Hepatocyte (in vitro differentiated cells): Measurements from ENCODE around the gene RTRAF. TPM values are rescaled to one million over a fixed set of nuclear protein-coding genes. Genes with fewer than 3 reads are reported as not detected.

ENCODE experiments used
- DNase-seq: peaks from one replicate; pipeline ENCODE4 v3.0.0-alpha.2; 2016; ENCODE audit warnings: low spot score
- H2AFZ ChIP-seq: fragments of 200-600 bp; sonication (generic); 2 replicates; pipeline ENCODE4 v1.6.0; 2016; ENCODE audit warnings: antibody characterized with exemption, mild to moderate bottlenecking
- H3K27ac ChIP-seq: fragments of 200-600 bp; sonication (generic); 2 replicates; pipeline ENCODE4 v1.5.1; 2016; ENCODE audit warnings: mild to moderate bottlenecking
- H3K27me3 ChIP-seq: fragments of 200-600 bp; sonication (generic); 2 replicates; pipeline ENCODE4 v1.6.1; 2016
- H3K36me3 ChIP-seq: fragments of 200-600 bp; sonication (generic); replicated peaks from 2 replicates; pipeline ENCODE4 v1.5.1; 2016; ENCODE audit warnings: low read depth; ENCODE audit not compliant: insufficient read depth
- H3K4me1 ChIP-seq: fragments of 200-600 bp; sonication (generic); 2 replicates; pipeline ENCODE4 v1.5.1; 2016; ENCODE audit warnings: mild to moderate bottlenecking, moderate library complexity; ENCODE audit not compliant: insufficient read depth
- H3K4me2 ChIP-seq: fragments of 200-600 bp; sonication (generic); 2 replicates; pipeline ENCODE4 v1.6.0; 2016
- H3K4me3 ChIP-seq: fragments of 200-600 bp; sonication (generic); 2 replicates; pipeline ENCODE4 v1.5.1; 2016; ENCODE audit warnings: mild to moderate bottlenecking
- H3K79me2 ChIP-seq: fragments of 200-600 bp; sonication (generic); 2 replicates; pipeline ENCODE4 v1.6.0; 2017; ENCODE audit warnings: mild to moderate bottlenecking
- H3K9me2 ChIP-seq: fragments of 200-600 bp; sonication (generic); replicated peaks from 2 replicates; pipeline ENCODE4 v1.6.0; 2017; ENCODE audit warnings: mild to moderate bottlenecking; ENCODE audit not compliant: insufficient read depth
- H3K9me3 ChIP-seq: fragments of 200-600 bp; sonication (generic); 2 replicates; pipeline ENCODE4 v1.5.1; 2016; ENCODE audit warnings: low read depth, mild to moderate bottlenecking
- H4K20me1 ChIP-seq: fragments of 200-600 bp; sonication (generic); 2 replicates; pipeline ENCODE4 v1.6.0; 2016; ENCODE audit warnings: mild to moderate bottlenecking; ENCODE audit not compliant: insufficient read depth, poor library complexity, severe bottlenecking
- CTCF ChIP-seq: fragments of 200-600 bp; sonication (generic); IDR thresholded peaks from 2 replicates; pipeline ENCODE4 v1.5.1; 2016; ENCODE audit warnings: antibody characterized with exemption, mild to moderate bottlenecking; ENCODE audit not compliant: poor library complexity
- EZH2 ChIP-seq: fragments of 200-600 bp; sonication (generic); IDR thresholded peaks from 2 replicates; pipeline ENCODE4 v1.6.1; 2016; ENCODE audit warnings: antibody characterized with exemption, mild to moderate bottlenecking, borderline replicate concordance
- EZH2phosphoT487 ChIP-seq: fragments of 200-600 bp; sonication (generic); IDR thresholded peaks from one replicate; pipeline ENCODE4 v1.6.1; 2018; ENCODE audit warnings: antibody characterized with exemption, mild to moderate bottlenecking, low read depth, moderate library complexity; ENCODE audit not compliant: unreplicated experiment, severe bottlenecking
- WGBS: methylation state at CpG from one replicate; pipeline ENCODE4 v1.1.6; 2016; ENCODE audit warnings: low lambda C conversion rate; ENCODE audit errors: missing lambda C conversion rate; 5-methylcytosine and 5-hydroxymethylcytosine counted together
- polyA plus RNA-seq: library from polyadenylated mRNA; unstranded; fragments of >200 nt; fragmentation: Nextera tagmentation; extraction: Ambion mirVana; gene quantifications from 2 replicates; pipeline ENCODE4 v1.2.1, GENCODE V29; 2016
- total RNA-seq: library from RNA; depleted of rRNA; stranded (reverse); fragments of >200 nt; gene quantifications from 2 replicates; pipeline ENCODE4 v1.2.3, GENCODE V29; 2014

Gene RTRAF
- total and polyA plus RNA-seq, 2 experiments from 2014 or later = 94.7 to 194 TPM

GRCh38 chr14:52000019-52000582 is 10.8 kb downstream of the RTRAF start:
- no peaks in the 10 kb centered on the region for H4K20me1 ChIP-seq
- no peak for TF ChIP-seq EZH2
- TF ChIP-seq CTCF = no peak
- TF ChIP-seq EZH2phosphoT487 = no peak
- H3K27ac ChIP-seq = no peak overlapping the region
- H3K36me3 ChIP-seq = peaks cover 6% of the 10 kb centered on the region
- H3K4me3 ChIP-seq = no peak overlapping the region
- no peak overlapping the region for H2AFZ ChIP-seq
- H3K4me1 ChIP-seq = no peaks in the 10 kb centered on the region
- peaks cover 21% of the 10 kb centered on the region for H3K79me2 ChIP-seq
- WGBS = 68% methylated on average over 3 of the region's 3 CpGs
- H3K4me2 ChIP-seq = no peak overlapping the region
- no peaks in the 10 kb centered on the region for H3K9me3 ChIP-seq
- H3K9me2 ChIP-seq = no peaks in the 10 kb centered on the region
- no peaks in the 10 kb centered on the region for H3K27me3 ChIP-seq
- no peak for DNase-seq

DNA sequence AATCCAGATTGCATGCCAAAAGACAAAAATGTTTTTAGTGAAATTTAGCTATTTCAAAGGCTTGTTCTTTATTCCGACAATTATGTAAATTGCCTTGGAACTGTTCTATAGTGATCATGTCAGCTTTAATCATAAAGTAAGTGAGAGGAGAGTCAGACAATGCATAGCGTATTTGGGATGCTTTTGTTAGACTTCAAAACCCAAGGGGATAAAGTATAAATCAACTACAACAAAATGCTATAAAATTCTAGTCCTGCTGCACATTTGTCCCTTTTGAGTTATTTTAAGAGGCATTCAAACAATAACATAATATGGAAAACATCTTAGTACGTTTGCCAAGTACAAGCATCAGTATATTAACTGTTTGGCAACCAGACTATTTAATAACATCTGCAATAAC is 11.3 kb downstream of the RTRAF start:
- Histone ChIP-seq H3K4me1 (no peaks in the 10 kb centered on the region), H3K27me3 (no peaks in the 10 kb centered on the region), H4K20me1 (no peaks in the 10 kb centered on the region), H3K4me2 (no peak overlapping the region), H3K36me3 (peaks cover 6% of the 10 kb centered on the region), H3K79me2 (peaks cover 20% of the 10 kb centered on the region), H3K4me3 (no peak overlapping the region), H3K9me2 (no peaks in the 10 kb centered on the region), H3K9me3 (no peaks in the 10 kb centered on the region), H2AFZ (no peak overlapping the region), H3K27ac (no peak overlapping the region)
- TF ChIP-seq EZH2phosphoT487 (no peak), EZH2 (no peak), CTCF (no peak)
- DNase-seq = no peak
- WGBS = 71% methylated on average over 3 of the region's 3 CpGs

- Histone ChIP-seq H3K4me3 (no peak overlapping the region), H3K4me1 (no peaks in the 10 kb centered on the region), H3K9me3 (no peaks in the 10 kb centered on the region), H3K27me3 (no peaks in the 10 kb centered on the region), H3K27ac (no peak overlapping the region), H3K79me2 (peaks cover 8% of the 10 kb centered on the region), H3K9me2 (no peaks in the 10 kb centered on the region), H2AFZ (no peak overlapping the region), H3K36me3 (peaks cover 6% of the 10 kb centered on the region), H3K4me2 (no peak overlapping the region), H4K20me1 (no peaks in the 10 kb centered on the region)
- no peak for TF ChIP-seq CTCF
- TF ChIP-seq EZH2 = no peak
- TF ChIP-seq EZH2phosphoT487 = no peak
- 68% methylated on average over 4 of the region's 4 CpGs for WGBS
- no peak for DNase-seq
These were observed 13.2 kb downstream of the RTRAF start for GRCh38 chr14:52002542-52002941.

DNA sequence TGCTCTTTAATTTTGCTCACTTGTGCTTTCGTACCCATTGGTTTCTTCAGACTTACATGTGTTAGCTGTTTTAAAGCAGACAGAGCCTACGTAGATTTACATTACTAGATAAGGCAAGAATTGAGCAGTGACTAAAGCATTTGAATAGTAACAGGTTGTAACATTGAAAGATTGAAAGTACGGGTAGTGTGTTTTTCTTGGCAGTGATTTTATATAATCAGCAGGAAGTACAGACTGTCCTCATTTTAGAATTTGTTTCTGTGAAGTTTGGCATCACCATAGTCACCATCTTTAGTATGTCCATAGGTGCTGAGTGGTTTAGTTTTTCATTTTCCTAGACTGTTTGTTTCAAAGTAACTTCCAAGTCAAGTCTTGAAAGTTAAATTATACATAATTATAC is 14.0 kb downstream of the RTRAF start:
- peaks cover under 1% of the 10 kb centered on the region for H3K79me2 ChIP-seq
- 77% methylated on average over 3 of the region's 3 CpGs for WGBS
- H3K4me3 ChIP-seq = no peak overlapping the region
- no peaks in the 10 kb centered on the region for H3K4me1 ChIP-seq
- H3K27me3 ChIP-seq = no peaks in the 10 kb centered on the region
- H3K4me2 ChIP-seq = no peak overlapping the region
- H3K9me3 ChIP-seq = no peaks in the 10 kb centered on the region
- peaks cover 6% of the 10 kb centered on the region for H3K36me3 ChIP-seq
- H3K9me2 ChIP-seq = no peaks in the 10 kb centered on the region
- no peaks in the 10 kb centered on the region for H4K20me1 ChIP-seq
- no peak overlapping the region for H2AFZ ChIP-seq
- H3K27ac ChIP-seq = no peak overlapping the region
- TF ChIP-seq EZH2 (no peak), CTCF (no peak), EZH2phosphoT487 (no peak)
- DNase-seq = no peak
